H9 (cell line): ENCODE measurements around the gene NAP1L5. TPM values are rescaled to one million over a fixed set of nuclear protein-coding genes. Genes with fewer than 3 reads are reported as not detected.

Source experiments
- DNase-seq: peaks from one replicate; pipeline ENCODE4 v3.0.0-alpha.2; 2017
- H2AFZ ChIP-seq: one replicate; pipeline ENCODE4 v1.6.1; 2013; ENCODE audit warnings: mild to moderate bottlenecking, low read length, control low read depth, moderate library complexity
- H2AK5ac ChIP-seq: 2 replicates; pipeline ENCODE4 v1.6.1; 2013; ENCODE audit warnings: low read length, control low read depth, mixed read lengths; ENCODE audit not compliant: insufficient read length
- H2BK120ac ChIP-seq: one replicate; pipeline ENCODE4 v1.6.1; 2013; ENCODE audit warnings: low read depth, mild to moderate bottlenecking, low read length, control low read depth, inconsistent platforms; ENCODE audit not compliant: poor library complexity, severe bottlenecking
- H2BK12ac ChIP-seq: 2 replicates; pipeline ENCODE4 v1.6.1; 2013; ENCODE audit warnings: low read length, control low read depth, mixed read lengths, low read depth; ENCODE audit not compliant: insufficient read length
- H2BK15ac ChIP-seq: 2 replicates; pipeline ENCODE4 v1.6.1; 2013; ENCODE audit warnings: low read depth, low read length, control low read depth
- H2BK20ac ChIP-seq: one replicate; pipeline ENCODE4 v1.6.1; 2013; ENCODE audit warnings: low read depth, mild to moderate bottlenecking, low read length, control low read depth, inconsistent platforms; ENCODE audit not compliant: poor library complexity, severe bottlenecking
- H2BK5ac ChIP-seq: 2 replicates; pipeline ENCODE4 v1.6.1; 2013; ENCODE audit warnings: low read length, control low read depth, mixed read lengths; ENCODE audit not compliant: insufficient read length
- H3K14ac ChIP-seq: 2 replicates; pipeline ENCODE4 v1.6.1; 2013; ENCODE audit warnings: low read length, control low read depth; ENCODE audit not compliant: insufficient read depth
- H3K18ac ChIP-seq: 2 replicates; pipeline ENCODE4 v1.6.1; 2013; ENCODE audit warnings: low read depth, mild to moderate bottlenecking, mixed read lengths, low read length, control low read depth; ENCODE audit not compliant: insufficient read length
- H3K23ac ChIP-seq: 2 replicates; pipeline ENCODE4 v1.6.1; 2013; ENCODE audit warnings: low read length, control low read depth, mixed read lengths, low read depth; ENCODE audit not compliant: insufficient read length
- H3K23me2 ChIP-seq: 2 replicates; pipeline ENCODE4 v1.6.1; 2013; ENCODE audit warnings: low read depth, mild to moderate bottlenecking, mixed read lengths, low read length, control low read depth; ENCODE audit not compliant: insufficient read length, poor library complexity, severe bottlenecking
- H3K27ac ChIP-seq: 2 replicates; pipeline ENCODE4 v1.5.1; 2013; ENCODE audit warnings: low read length, control low read depth, mixed read lengths, low read depth; ENCODE audit not compliant: insufficient read length
- H3K27me3 ChIP-seq: 2 replicates; pipeline ENCODE4 v1.6.1; 2013; ENCODE audit warnings: low read length, control low read depth, inconsistent platforms; ENCODE audit not compliant: insufficient read depth
- H3K4ac ChIP-seq: 2 replicates; pipeline ENCODE4 v1.6.1; 2013; ENCODE audit warnings: low read depth, mild to moderate bottlenecking, control low read depth, inconsistent platforms, low read length, moderate library complexity
- H3K4me1 ChIP-seq: 2 replicates; pipeline ENCODE4 v1.6.1; 2013; ENCODE audit warnings: low read length, control low read depth, inconsistent platforms; ENCODE audit not compliant: insufficient read depth
- H3K4me2 ChIP-seq: 2 replicates; pipeline ENCODE4 v1.6.1; 2013; ENCODE audit warnings: low read length, control low read depth, mixed read lengths; ENCODE audit not compliant: insufficient read length, insufficient read depth
- H3K56ac ChIP-seq: 2 replicates; pipeline ENCODE4 v1.6.1; 2013; ENCODE audit warnings: low read depth, mild to moderate bottlenecking, mixed read lengths, low read length, control low read depth; ENCODE audit not compliant: insufficient read length
- H3K79me1 ChIP-seq: 2 replicates; pipeline ENCODE4 v1.6.1; 2013; ENCODE audit warnings: low read depth, mild to moderate bottlenecking, moderate library complexity, low read length, control low read depth, inconsistent platforms; ENCODE audit not compliant: insufficient read depth, poor library complexity, severe bottlenecking
- H3K79me2 ChIP-seq: 2 replicates; pipeline ENCODE4 v1.6.1; 2013; ENCODE audit warnings: low read length, control low read depth, inconsistent platforms; ENCODE audit not compliant: insufficient read depth
- H3K9ac ChIP-seq: 2 replicates; pipeline ENCODE4 v1.6.1; 2013; ENCODE audit warnings: low read length, control low read depth, mixed read lengths; ENCODE audit not compliant: insufficient read length; ENCODE audit errors: extremely low read depth
- H3K9me3 ChIP-seq: one replicate; pipeline ENCODE4 v1.6.1; 2013; ENCODE audit warnings: low read depth, low read length, inconsistent platforms; ENCODE audit not compliant: control insufficient read depth
- H3T11ph ChIP-seq: one replicate; pipeline ENCODE4 v1.6.1; 2013; ENCODE audit warnings: mild to moderate bottlenecking, low read length, control low read depth, inconsistent platforms
- H4K20me1 ChIP-seq: one replicate; pipeline ENCODE4 v1.6.1; 2013; ENCODE audit not compliant: control insufficient read depth, insufficient read length, insufficient read depth
- H4K5ac ChIP-seq: 2 replicates; pipeline ENCODE4 v1.6.1; 2013; ENCODE audit warnings: low read depth, mild to moderate bottlenecking, mixed read lengths, low read length, control low read depth; ENCODE audit not compliant: insufficient read length
- H4K8ac ChIP-seq: replicated peaks from 2 replicates; pipeline ENCODE4 v1.6.1; 2013; ENCODE audit warnings: low read length, control low read depth, mixed read lengths, low read depth; ENCODE audit not compliant: insufficient read length
- H4K91ac ChIP-seq: 2 replicates; pipeline ENCODE4 v1.6.1; 2013; ENCODE audit warnings: low read depth, mild to moderate bottlenecking, moderate library complexity, mixed read lengths, low read length, control low read depth; ENCODE audit not compliant: insufficient read length
- H3K27ac Mint-ChIP-seq, 3 experiments: 2 replicates in 2 of 3; 3 replicates in 1 of 3; pipeline ENCODE4 v1.8.0; 2020 to 2021; ENCODE audit warnings: mixed read lengths in 3 of 3, mild to moderate bottlenecking in 1 of 3, moderate library complexity in 1 of 3
- H3K27me3 Mint-ChIP-seq: 2 replicates; pipeline ENCODE4 v1.8.0; 2021; ENCODE audit warnings: low read depth, mild to moderate bottlenecking, moderate library complexity, mixed read lengths
- H3K36me3 Mint-ChIP-seq, 3 experiments: 2 replicates in 2 of 3; 3 replicates in 1 of 3; pipeline ENCODE4 v1.8.0; 2020 to 2021; ENCODE audit warnings: low read depth in 3 of 3, mixed read lengths in 3 of 3; ENCODE audit not compliant: insufficient read depth in 1 of 3
- H3K4me1 Mint-ChIP-seq, 2 experiments: 2 replicates each; pipeline ENCODE4 v1.8.0; 2020; ENCODE audit warnings: mixed read lengths in 2 of 2
- H3K4me3 Mint-ChIP-seq, 2 experiments: 2 replicates in 1 of 2; 3 replicates in 1 of 2; pipeline ENCODE4 v1.8.0; 2020 to 2021; ENCODE audit warnings: mild to moderate bottlenecking in 2 of 2, mixed read lengths in 2 of 2, moderate library complexity in 1 of 2
- H3K9me3 Mint-ChIP-seq, 2 experiments: 2 replicates in 1 of 2; 3 replicates in 1 of 2; pipeline ENCODE4 v1.8.0; 2020; ENCODE audit warnings: mild to moderate bottlenecking in 2 of 2, mixed read lengths in 2 of 2, moderate library complexity in 1 of 2
- CTCF ChIP-seq: fragments of 200-600 bp; sonication (generic); conservative IDR thresholded peaks from 3 replicates; pipeline ENCODE4 v1.8.0; 2021; ENCODE audit warnings: antibody characterized with exemption, mild to moderate bottlenecking
- WGBS: extraction: QIAGEN DNeasy Blood & Tissue Kit; methylation state at CpG from one replicate; pipeline ENCODE4 v1.1.7; 2013; ENCODE audit warnings: missing lambda C conversion rate, low lambda C conversion rate, mixed read lengths; ENCODE audit not compliant: insufficient read length; ENCODE audit errors: extremely low coverage; 5-methylcytosine and 5-hydroxymethylcytosine counted together
- total RNA-seq: library from RNA; stranded (reverse); gene quantifications from 2 replicates; pipeline ENCODE4 v1.2.1, GENCODE V29; 2021

The NAP1L5 gene
- total RNA-seq, 1 experiment from 2014 or later = 2.2 TPM

- H3K4me1 Mint-ChIP-seq = peaks cover 4 to 7% of the 10 kb centered on the region in 2 experiments; a peak in 2 of 4 replicates
- no peak overlapping the region for H4K8ac ChIP-seq
- no peaks in the 10 kb centered on the region for H3K27me3 ChIP-seq
- no peaks in the 10 kb centered on the region for H3K4me1 ChIP-seq
- peak overlapping the region; percentile 75 to 81 for H3K4me3 Mint-ChIP-seq
- no peak overlapping the region for H3K56ac ChIP-seq
- H3K79me2 ChIP-seq = no peaks in the 10 kb centered on the region
- no peak for DNase-seq
- no peak overlapping the region for H2AK5ac ChIP-seq
- peaks cover 8% of the 10 kb centered on the region for H3K27me3 Mint-ChIP-seq
- H3K4me2 ChIP-seq = peak overlapping the region; percentile 68
- no CpG with 5 or more reads among the region's 18 CpGs for WGBS
- no peak overlapping the region for H3K18ac ChIP-seq
- H3K9me3 ChIP-seq = no peaks in the 10 kb centered on the region
- H3K27ac Mint-ChIP-seq = no peak overlapping the region
- no peak overlapping the region for H2BK15ac ChIP-seq
- no peaks in the 10 kb centered on the region for H3K9me3 Mint-ChIP-seq
- H3K9ac ChIP-seq = no peak overlapping the region
- H4K20me1 ChIP-seq = no peaks in the 10 kb centered on the region
- no peak overlapping the region for H3T11ph ChIP-seq
- H2BK12ac ChIP-seq = no peak overlapping the region
- no peak overlapping the region for H4K5ac ChIP-seq
- no peak overlapping the region; the same call in 1 of the 2 replicates for H3K14ac ChIP-seq
- no peak overlapping the region for H3K27ac ChIP-seq
- no peaks in the 10 kb centered on the region for H3K23me2 ChIP-seq
- H4K91ac ChIP-seq = no peak overlapping the region
- H3K79me1 ChIP-seq = no peaks in the 10 kb centered on the region
- peaks cover 0 to 4% (median 1%) of the 10 kb centered on the region in 3 experiments; a peak in 2 of 7 replicates for H3K36me3 Mint-ChIP-seq
- no peak overlapping the region for H2AFZ ChIP-seq
- H2BK120ac ChIP-seq = no peak overlapping the region
- no peak overlapping the region for H2BK5ac ChIP-seq
- no peak for TF ChIP-seq CTCF
- H2BK20ac ChIP-seq = no peak overlapping the region
- H3K4ac ChIP-seq = no peak overlapping the region
- H3K23ac ChIP-seq = no peak overlapping the region
These were observed 488 bp downstream of the NAP1L5 start for GRCh38 chr4:88697141-88697540.
